Mesendoderm (in vitro differentiated cells): Measurements from ENCODE around the gene PRKD1.

Experiments
- DNase-seq: peaks from one replicate; pipeline ENCODE4 v3.0.0; 2013
- H2AK5ac ChIP-seq: 2 replicates; pipeline ENCODE4 v1.6.1; 2013; ENCODE audit warnings: low read length, inconsistent platforms
- H2BK120ac ChIP-seq: 2 replicates; pipeline ENCODE4 v1.6.1; 2013; ENCODE audit warnings: low read depth, mild to moderate bottlenecking, low read length, moderate library complexity, mixed read lengths
- H2BK15ac ChIP-seq: replicated peaks from 2 replicates; pipeline ENCODE4 v1.6.1; 2013; ENCODE audit warnings: low read depth, mild to moderate bottlenecking, moderate library complexity
- H2BK5ac ChIP-seq: 2 replicates; pipeline ENCODE4 v1.6.1; 2013; ENCODE audit warnings: low read length, inconsistent platforms
- H3K18ac ChIP-seq: 2 replicates; pipeline ENCODE4 v1.6.1; 2013; ENCODE audit warnings: mild to moderate bottlenecking, low read length, mixed read lengths
- H3K23ac ChIP-seq: one replicate; pipeline ENCODE4 v1.6.1; 2013; ENCODE audit warnings: low read length
- H3K27ac ChIP-seq: 2 replicates; pipeline ENCODE4 v1.5.1; 2013; ENCODE audit warnings: low read depth, mild to moderate bottlenecking, inconsistent platforms, low read length, moderate library complexity
- H3K27me3 ChIP-seq: 2 replicates; pipeline ENCODE4 v1.6.1; 2013; ENCODE audit warnings: low read length, control low read depth, mild to moderate bottlenecking, inconsistent platforms; ENCODE audit not compliant: insufficient read depth, poor library complexity
- H3K36me3 ChIP-seq: 2 replicates; pipeline ENCODE4 v1.6.1; 2013; ENCODE audit warnings: low read length, inconsistent platforms; ENCODE audit not compliant: control insufficient read depth, insufficient read depth
- H3K4ac ChIP-seq: one replicate; pipeline ENCODE4 v1.6.1; 2013; ENCODE audit warnings: low read depth, mild to moderate bottlenecking, low read length, moderate library complexity
- H3K4me1 ChIP-seq: 2 replicates; pipeline ENCODE4 v1.6.1; 2013; ENCODE audit warnings: low read depth, low read length, inconsistent platforms; ENCODE audit not compliant: control insufficient read depth
- H3K4me2 ChIP-seq: 2 replicates; pipeline ENCODE4 v1.6.1; 2013; ENCODE audit warnings: low read length
- H3K4me3 ChIP-seq: 2 replicates; pipeline ENCODE4 v1.5.1; 2013; ENCODE audit warnings: mild to moderate bottlenecking, low read length
- H3K56ac ChIP-seq: one replicate; pipeline ENCODE4 v1.6.1; 2013; ENCODE audit warnings: low read length
- H3K79me1 ChIP-seq: 2 replicates; pipeline ENCODE4 v1.6.1; 2013; ENCODE audit warnings: low read length, inconsistent platforms
- H3K79me2 ChIP-seq: 2 replicates; pipeline ENCODE4 v1.6.1; 2013; ENCODE audit warnings: mild to moderate bottlenecking, low read length; ENCODE audit not compliant: control insufficient read depth, insufficient read depth
- H3K9ac ChIP-seq: 2 replicates; pipeline ENCODE4 v1.6.1; 2013; ENCODE audit warnings: low read length, inconsistent platforms
- H4K5ac ChIP-seq: one replicate; pipeline ENCODE4 v1.6.1; 2013; ENCODE audit warnings: low read length
- H4K8ac ChIP-seq: one replicate; pipeline ENCODE4 v1.6.1; 2013; ENCODE audit warnings: low read depth, mild to moderate bottlenecking, control low read depth, low read length, moderate library complexity
- WGBS: extraction: QIAGEN DNeasy Blood & Tissue Kit; methylation state at CpG from one replicate; pipeline ENCODE4 v1.1.7; 2013; ENCODE audit warnings: low lambda C conversion rate, missing lambda C conversion rate; ENCODE audit not compliant: insufficient coverage; ENCODE audit errors: extremely low coverage; 5-methylcytosine and 5-hydroxymethylcytosine counted together

PRKD1 gene

DNA sequence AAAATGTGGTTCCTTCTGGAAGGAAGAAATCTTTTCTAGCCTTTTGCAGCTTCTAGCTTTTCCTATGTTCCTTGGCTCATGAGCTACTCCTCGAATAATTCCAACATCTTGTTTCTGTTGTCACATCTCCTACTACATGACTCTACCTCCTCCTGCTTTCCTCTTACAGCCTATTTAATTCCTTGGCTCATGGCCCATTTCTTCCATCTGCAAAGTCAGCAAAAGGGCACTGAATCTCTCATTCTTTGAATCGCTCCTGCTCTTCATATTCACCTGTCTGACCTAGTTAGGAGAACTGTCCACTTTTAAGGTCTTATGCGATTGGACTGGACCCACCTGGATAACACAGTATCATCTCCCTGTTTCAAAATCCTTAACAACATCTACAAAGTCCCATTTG is 15.8 kb downstream of the PRKD1 start:
- Histone ChIP-seq H2AK5ac (no peak overlapping the region), H3K4me2 (no peak overlapping the region), H3K79me2 (peaks cover 14% of the 10 kb centered on the region), H3K36me3 (no peaks in the 10 kb centered on the region), H3K23ac (no peak overlapping the region), H2BK15ac (no peak overlapping the region), H3K9ac (no peak overlapping the region), H2BK120ac (no peak overlapping the region), H3K18ac (no peak overlapping the region), H3K79me1 (peaks cover 5% of the 10 kb centered on the region), H3K27ac (no peak overlapping the region), H3K27me3 (no peaks in the 10 kb centered on the region), H3K56ac (no peak overlapping the region), H3K4me1 (no peaks in the 10 kb centered on the region), H2BK5ac (no peak overlapping the region), H3K4ac (no peak overlapping the region), H4K8ac (no peak overlapping the region), H4K5ac (no peak overlapping the region), H3K4me3 (no peak overlapping the region)
- WGBS = no CpG with 5 or more reads among the region's 3 CpGs
- no peak for DNase-seq

DNA sequence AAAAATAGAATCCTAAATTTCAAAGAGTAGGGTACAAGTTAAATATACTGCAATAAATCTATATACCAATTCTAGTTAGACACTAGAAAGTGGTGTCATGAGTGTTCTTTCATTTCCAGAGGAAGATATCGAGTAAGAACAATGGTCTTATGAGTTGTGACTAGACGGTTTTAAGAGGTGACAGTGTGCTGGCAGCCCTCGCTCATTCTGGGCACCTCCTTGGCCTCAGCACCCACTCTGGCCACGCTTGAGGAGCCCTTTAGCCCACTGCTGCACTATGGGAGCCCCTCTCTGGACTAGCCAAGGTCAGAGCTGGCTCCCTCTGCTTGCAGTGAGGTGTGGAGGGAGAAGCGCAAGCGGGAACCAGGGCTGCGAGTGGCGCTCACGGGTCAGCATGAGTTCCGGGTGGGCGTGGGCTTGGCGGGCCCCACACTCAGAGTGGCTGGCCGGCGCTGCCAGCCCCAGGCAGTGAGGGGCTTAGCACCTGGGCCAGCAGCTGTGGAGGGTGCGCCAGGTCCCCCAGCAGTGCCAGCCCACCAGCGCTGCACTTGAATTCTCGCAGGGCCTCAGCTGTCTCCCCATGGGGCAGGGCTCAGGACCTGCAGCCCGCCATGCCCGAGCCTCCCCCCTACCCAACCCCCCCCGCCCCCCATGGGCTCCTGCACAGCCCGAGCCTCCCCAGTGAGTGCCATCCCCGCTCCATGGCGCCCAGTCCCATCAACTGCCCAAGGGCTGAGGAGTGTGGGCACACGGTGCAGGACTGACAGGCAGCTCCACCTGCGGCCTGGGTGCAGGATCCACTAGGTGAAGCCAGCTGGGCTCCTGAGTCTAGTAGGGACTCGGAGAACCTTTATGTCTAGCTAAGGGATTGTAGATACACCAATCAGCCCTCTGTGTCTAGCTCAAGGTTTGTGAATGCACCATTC is 18.7 kb downstream of the PRKD1 start:
- H3K4me2 ChIP-seq = no peak overlapping the region
- H2BK15ac ChIP-seq = no peak overlapping the region
- H3K27me3 ChIP-seq = no peaks in the 10 kb centered on the region
- H3K18ac ChIP-seq = no peak overlapping the region
- H2BK5ac ChIP-seq = no peak overlapping the region
- no peak overlapping the region for H2BK120ac ChIP-seq
- no peak overlapping the region for H2AK5ac ChIP-seq
- no peak overlapping the region for H3K4me3 ChIP-seq
- WGBS = no CpG with 5 or more reads among the region's 26 CpGs
- H3K23ac ChIP-seq = no peak overlapping the region
- H4K8ac ChIP-seq = no peak overlapping the region
- H3K9ac ChIP-seq = no peak overlapping the region
- no peaks in the 10 kb centered on the region for H3K4me1 ChIP-seq
- H3K36me3 ChIP-seq = no peaks in the 10 kb centered on the region
- no peak overlapping the region for H3K56ac ChIP-seq
- no peak overlapping the region for H3K4ac ChIP-seq
- no peak overlapping the region for H4K5ac ChIP-seq
- H3K79me2 ChIP-seq = peaks cover 13% of the 10 kb centered on the region
- H3K79me1 ChIP-seq = peaks cover 7% of the 10 kb centered on the region
- DNase-seq = peak; percentile 17
- no peak overlapping the region for H3K27ac ChIP-seq

DNA sequence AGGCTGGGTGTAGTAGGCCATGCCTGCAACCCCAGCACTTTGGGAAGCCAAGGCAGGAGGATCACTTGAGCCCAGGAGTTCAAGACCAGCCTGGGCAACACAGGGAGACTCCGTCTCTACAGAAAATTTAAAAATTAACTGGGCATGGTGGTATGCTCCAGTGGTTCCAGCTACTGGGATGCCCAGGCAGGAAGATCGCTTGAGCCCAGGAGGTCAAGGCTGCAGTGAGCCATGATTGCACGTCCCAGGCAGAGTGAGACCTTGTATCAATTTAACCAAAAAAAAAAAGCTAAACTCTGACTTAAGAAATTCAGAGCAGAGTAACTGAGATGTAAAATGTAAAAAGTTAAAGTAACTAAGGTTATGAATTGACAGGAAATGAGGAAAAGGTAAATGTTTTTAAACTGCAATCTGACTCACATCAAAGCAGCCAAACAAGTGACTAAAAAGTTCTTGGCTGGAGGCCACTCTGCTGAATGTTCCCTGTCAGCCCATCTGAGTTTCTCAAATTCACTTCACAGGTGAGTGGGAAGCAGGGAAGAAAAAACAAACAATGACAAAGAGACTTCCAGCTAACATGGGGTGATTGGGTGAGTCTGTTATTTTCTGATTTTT is 21.3 kb downstream of the PRKD1 start:
- no CpG with 5 or more reads among the region's 3 CpGs for WGBS

DNA sequence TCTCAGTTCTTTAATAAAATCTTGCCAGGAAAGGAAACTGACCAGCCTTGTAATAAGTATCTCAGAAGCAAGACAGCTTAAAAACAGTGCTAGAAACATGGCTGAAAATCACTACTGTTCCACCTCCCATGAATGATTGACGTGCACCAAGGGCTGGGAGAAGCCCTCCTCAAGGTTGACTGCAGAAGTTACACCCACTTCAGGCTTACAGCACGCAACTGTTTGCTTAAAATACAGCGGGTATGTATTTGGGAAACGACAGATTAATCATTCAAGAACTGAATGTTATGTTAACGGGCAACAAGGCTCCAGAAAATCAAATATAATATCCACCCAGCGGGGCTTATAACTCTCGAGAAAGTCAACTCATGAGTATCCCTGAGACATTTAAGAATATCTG is 22.1 kb downstream of the PRKD1 start:
- H4K5ac ChIP-seq = no peak overlapping the region

More for the DNA sequence above, 21.3 kb downstream of the PRKD1 start:
- H3K18ac ChIP-seq = no peak overlapping the region
- H3K79me2 ChIP-seq = peaks cover 14% of the 10 kb centered on the region
- no peak overlapping the region for H3K23ac ChIP-seq
- no peak overlapping the region for H3K4me2 ChIP-seq
- DNase-seq = peak; percentile 68
- H3K4me3 ChIP-seq = no peak overlapping the region
- no peak overlapping the region for H2BK5ac ChIP-seq
- peaks cover 5% of the 10 kb centered on the region for H3K79me1 ChIP-seq
- H2BK15ac ChIP-seq = no peak overlapping the region
- no peaks in the 10 kb centered on the region for H3K4me1 ChIP-seq
- no peak overlapping the region for H3K56ac ChIP-seq
- no peaks in the 10 kb centered on the region for H3K36me3 ChIP-seq
- no peak overlapping the region for H2AK5ac ChIP-seq
- no peak overlapping the region for H3K9ac ChIP-seq
- H4K5ac ChIP-seq = no peak overlapping the region
- no peak overlapping the region for H3K27ac ChIP-seq
- no peaks in the 10 kb centered on the region for H3K27me3 ChIP-seq
- H4K8ac ChIP-seq = no peak overlapping the region
- H3K4ac ChIP-seq = no peak overlapping the region
- no peak overlapping the region for H2BK120ac ChIP-seq

DNA sequence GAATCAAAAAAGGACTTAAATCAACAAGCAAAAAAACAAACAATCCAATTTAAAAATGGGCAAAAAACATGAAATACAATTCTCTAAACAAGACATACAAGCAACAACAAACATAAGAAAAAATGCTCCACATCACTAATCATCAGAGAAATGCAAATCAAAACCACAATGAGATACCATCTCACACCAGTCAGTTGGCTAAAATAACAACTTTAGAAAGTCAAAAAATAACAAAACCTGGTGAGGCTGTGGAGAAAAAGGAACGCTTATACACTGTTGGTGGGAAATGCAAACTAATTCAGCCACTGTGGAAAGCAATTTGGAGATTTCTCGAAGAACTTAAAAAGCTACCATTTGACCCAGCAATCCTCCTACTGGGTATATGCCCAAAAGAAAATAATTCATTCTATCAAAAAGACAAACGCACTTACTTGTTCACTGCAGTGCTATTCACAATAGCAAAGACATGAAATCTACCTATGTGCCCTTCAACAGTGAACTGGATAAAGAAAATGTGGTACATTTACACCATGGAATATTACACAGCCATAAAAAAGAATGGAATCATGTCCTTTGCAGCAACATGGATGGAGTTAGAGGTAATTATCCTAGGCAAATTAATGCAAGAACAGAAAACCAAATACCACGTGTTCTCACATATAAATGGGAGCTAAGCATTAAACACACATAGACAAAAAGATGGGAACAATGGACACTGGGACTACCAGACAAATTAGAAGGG is 26.9 kb downstream of the PRKD1 start:
- no peak overlapping the region for H4K8ac ChIP-seq
- no peak overlapping the region for H4K5ac ChIP-seq
- H3K36me3 ChIP-seq = no peaks in the 10 kb centered on the region
- H2BK120ac ChIP-seq = no peak overlapping the region
- peaks cover 7% of the 10 kb centered on the region for H3K79me1 ChIP-seq
- no peak overlapping the region for H3K18ac ChIP-seq
- no peak overlapping the region for H3K4me3 ChIP-seq
- H3K9ac ChIP-seq = no peak overlapping the region
- H3K79me2 ChIP-seq = peaks cover 15% of the 10 kb centered on the region
- H2AK5ac ChIP-seq = no peak overlapping the region
- no peak overlapping the region for H3K23ac ChIP-seq
- no peak overlapping the region for H3K4me2 ChIP-seq
- no peak overlapping the region for H3K56ac ChIP-seq
- WGBS = no CpG with 5 or more reads among the region's 4 CpGs
- no peaks in the 10 kb centered on the region for H3K27me3 ChIP-seq
- H2BK5ac ChIP-seq = no peak overlapping the region
- H2BK15ac ChIP-seq = no peak overlapping the region
- H3K27ac ChIP-seq = no peak overlapping the region
- DNase-seq = no peak
- no peaks in the 10 kb centered on the region for H3K4me1 ChIP-seq
- no peak overlapping the region for H3K4ac ChIP-seq

More for the DNA sequence above, 22.1 kb downstream of the PRKD1 start:
- Histone ChIP-seq H2BK15ac (no peak overlapping the region), H3K27ac (no peak overlapping the region), H3K4me1 (no peaks in the 10 kb centered on the region), H3K18ac (no peak overlapping the region), H2BK5ac (no peak overlapping the region), H3K27me3 (no peaks in the 10 kb centered on the region), H2AK5ac (no peak overlapping the region), H3K23ac (no peak overlapping the region), H3K79me1 (peaks cover 5% of the 10 kb centered on the region), H4K8ac (no peak overlapping the region), H3K56ac (no peak overlapping the region), H2BK120ac (no peak overlapping the region), H3K4me3 (no peak overlapping the region), H3K79me2 (peaks cover 16% of the 10 kb centered on the region), H3K36me3 (no peaks in the 10 kb centered on the region), H3K4ac (no peak overlapping the region), H3K4me2 (no peak overlapping the region), H3K9ac (no peak overlapping the region)
- DNase-seq = no peak
- WGBS = no CpG with 5 or more reads among the region's 7 CpGs
